K562 (cell line): Measurements from ENCODE around the gene CMIP. TPM values are rescaled to one million over a fixed set of nuclear protein-coding genes. Genes with fewer than 3 reads are reported as not detected.

Experiments used
- ATAC-seq: fragments of 200-7000 bp; cut with Tn5 transposase; 3 replicates; pipeline ENCODE4 v1.9.1; 2020; ENCODE audit warnings: moderate library complexity
- BruUV-seq: library from RNA; stranded (reverse); fragments of 400-500 nt; replicated peaks from 2 replicates; lab custom pipeline; 2021; lab: Mats Ljungman, UMichigan
- CTCF ChIA-PET: fragments of 300-600 bp; formaldehyde crosslinking; extraction: SDS; loops from one replicate; lab custom pipeline; 2021; ENCODE audit warnings: low intra/inter-chr PET ratio; lab: Yijun Ruan, JAX
- POLR2A ChIA-PET: fragments of 300-600, 350-650 bp; sonication (Branson Sonifier 250); formaldehyde crosslinking; extraction: SDS; loops from one replicate; lab custom pipeline; 2021; ENCODE audit warnings: antibody characterized with exemption, inconsistent platforms; lab: Yijun Ruan, JAX
- DNase-seq, 4 experiments: peaks; one replicate each; pipeline versions ENCODE4 v3.0.0 to v3.0.0-alpha.2; 2011 to 2018; ENCODE audit warnings: low spot score in 3 of 4, mixed read lengths in 3 of 4; ENCODE audit errors: extremely low read depth in 1 of 4
- FAIRE-seq: peaks from 2 replicates; lab custom pipeline; 2011; peaks lifted over from hg19 to GRCh38; lab: Jason Lieb, UNC
- H2AFZ ChIP-seq: 2 replicates; pipeline ENCODE4 v1.6.0; 2011; ENCODE audit warnings: low read depth, low read length, control low read depth, inconsistent platforms
- H3K27ac ChIP-seq: fragments of 200-600 bp; 3 replicates; pipeline ENCODE4 v1.8.0; 2011; ENCODE audit warnings: low read depth, mild to moderate bottlenecking, control low read depth, inconsistent platforms, low read length, moderate library complexity, mixed read lengths; ENCODE audit errors: extremely low read depth
- H3K27me3 ChIP-seq, 2 experiments: fragments of 300-600 bp in 1 of 2; 2 replicates in 1 of 2; 3 replicates in 1 of 2; pipeline versions ENCODE4 v1.6.0 to v1.8.0; 2011; ENCODE audit warnings: inconsistent platforms in 2 of 2, low read length in 2 of 2, mild to moderate bottlenecking in 1 of 2, mixed read lengths in 1 of 2, moderate library complexity in 1 of 2; ENCODE audit not compliant: control insufficient read depth in 2 of 2, insufficient read depth in 2 of 2
- H3K36me3 ChIP-seq: fragments of 300-600 bp; 3 replicates; pipeline ENCODE4 v1.8.0; 2011; ENCODE audit warnings: mild to moderate bottlenecking, low read length, inconsistent platforms; ENCODE audit not compliant: control insufficient read depth, insufficient read depth
- H3K4me1 ChIP-seq, 2 experiments: fragments of 200-600 bp in 1 of 2; replicated peaks in 1 of 2; 2 replicates in 1 of 2; 3 replicates in 1 of 2; pipeline versions ENCODE4 v1.5.1 to v1.8.0; 2011; ENCODE audit warnings: inconsistent platforms in 2 of 2, low read length in 2 of 2, mild to moderate bottlenecking in 1 of 2, mixed read lengths in 1 of 2, moderate library complexity in 1 of 2; ENCODE audit not compliant: control insufficient read depth in 2 of 2, insufficient read depth in 2 of 2
- H3K4me2 ChIP-seq: 2 replicates; pipeline ENCODE4 v1.6.1; 2011; ENCODE audit warnings: low read length, control low read depth, inconsistent platforms, mixed read lengths; ENCODE audit not compliant: insufficient read depth
- H3K4me3 ChIP-seq: fragments of 200-600 bp; sonication (generic), shearing (Covaris generic); 2 replicates; pipeline ENCODE4 v1.5.1; 2016; ENCODE audit warnings: control low read depth, inconsistent platforms
- H3K79me2 ChIP-seq: fragments of 200-600 bp; 3 replicates; pipeline ENCODE4 v1.8.0; 2011; ENCODE audit warnings: low read length, inconsistent platforms; ENCODE audit not compliant: control insufficient read depth, insufficient read depth
- H3K9ac ChIP-seq, 2 experiments: 2 replicates each; pipeline versions ENCODE4 v1.6.0 to v1.6.1; 2011; ENCODE audit warnings: low read depth in 2 of 2, low read length in 2 of 2, control low read depth in 1 of 2, inconsistent platforms in 1 of 2, mild to moderate bottlenecking in 1 of 2, mixed read lengths in 1 of 2; ENCODE audit not compliant: insufficient read depth in 1 of 2
- H3K9me1 ChIP-seq: one replicate; pipeline ENCODE4 v1.6.0; 2011; ENCODE audit warnings: inconsistent platforms, mild to moderate bottlenecking, low read length, moderate library complexity; ENCODE audit not compliant: control insufficient read depth, insufficient read depth
- H3K9me3 ChIP-seq: replicated peaks from 2 replicates; pipeline ENCODE4 v1.5.1; 2011; ENCODE audit warnings: low read depth, low read length, inconsistent platforms; ENCODE audit not compliant: control insufficient read depth, insufficient read depth
- H4K20me1 ChIP-seq: replicated peaks from 2 replicates; pipeline ENCODE4 v1.6.1; 2011; ENCODE audit warnings: low read length, inconsistent platforms, mixed read lengths; ENCODE audit not compliant: control insufficient read depth, insufficient read depth
- FOS ChIP-seq: IDR thresholded peaks from 3 replicates; pipeline ENCODE4 v1.6.1; 2011; ENCODE audit not compliant: insufficient read length; ENCODE audit errors: extremely low read depth
- KAT2B ChIP-seq: IDR thresholded peaks from one replicate; pipeline ENCODE4 v1.6.1; 2012; ENCODE audit warnings: low read depth, mild to moderate bottlenecking, control low read depth, inconsistent platforms, low read length, moderate library complexity
- L3MBTL2 ChIP-seq: fragments of 450-650 bp; IDR thresholded peaks from 2 replicates; pipeline ENCODE4 v1.6.1; 2016; ENCODE audit warnings: mild to moderate bottlenecking, moderate library complexity
- NCOA6 ChIP-seq: fragments of 450-650 bp; IDR thresholded peaks from 2 replicates; pipeline ENCODE4 v1.6.1; 2017; ENCODE audit warnings: mild to moderate bottlenecking
- POLR2G ChIP-seq: fragments of 200-400 bp; formaldehyde crosslinking; IDR thresholded peaks from 2 replicates; pipeline ENCODE4 v1.6.1; 2017; ENCODE audit warnings: low read depth, mild to moderate bottlenecking, antibody characterized with exemption, low read length, moderate library complexity
- PTBP1 ChIP-seq: fragments of 200-400 bp; formaldehyde crosslinking; IDR thresholded peaks from 2 replicates; pipeline ENCODE4 v1.6.1; 2017; ENCODE audit warnings: low read depth, low read length
- PURB ChIP-seq: sonication (generic); formaldehyde crosslinking; IDR thresholded peaks from 2 replicates; pipeline ENCODE4 v1.9.0; 2021; ENCODE audit warnings: low read depth, mild to moderate bottlenecking, missing genetic modification reagents
- YBX1 ChIP-seq: fragments of 450-650 bp; IDR thresholded peaks from 2 replicates; pipeline ENCODE4 v1.7.1; 2016; ENCODE audit warnings: mild to moderate bottlenecking
- WGBS: fragments of 100-300 bp; shearing (Covaris generic); methylation state at CpG from one replicate; pipeline ENCODE4 v1.1.6; 2016; ENCODE audit warnings: low coverage, mixed read lengths; ENCODE audit not compliant: insufficient coverage; ENCODE audit errors: missing lambda C conversion rate; 5-methylcytosine and 5-hydroxymethylcytosine counted together
- in situ Hi-C: fragments of 300-500 bp; cut with MboI; formaldehyde crosslinking; loops from 4 replicates; pipeline ENCODE4 v1.15.0; 2018; ENCODE audit warnings: inconsistent platforms, mixed read lengths
- intact Hi-C: fragments of 100-400 bp; cut with micrococcal nuclease; formaldehyde crosslinking; loops from 2 replicates; pipeline ENCODE4 v1.14.2; 2022
- polyA plus RNA-seq, 8 experiments: library from polyadenylated mRNA; depleted of rRNA in 4 of 8; stranded (reverse) in 5 of 8; unstranded in 3 of 8; fragments of >200 nt; fragmentation: Nextera tagmentation in 2 of 8; fragmentation: Illumina TruSeq in 1 of 8; extraction: Ambion mirVana in 2 of 8; extraction: Trizol in 1 of 8; gene quantifications; 2 replicates each; pipeline versions ENCODE4 v1.2.1 to v1.2.3, GENCODE V29; 2011 to 2014; ENCODE audit warnings: inconsistent platforms in 1 of 8, missing spikeins in 1 of 8
- total RNA-seq, 7 experiments: library from RNA; depleted of rRNA in 6 of 7; stranded (reverse); fragments of >200 nt in 6 of 7; fragmentation: Illumina TruSeq in 2 of 7; extraction: Trizol in 2 of 7; gene quantifications; 2 replicates each; pipeline versions ENCODE4 v1.2.1 to v1.2.3, GENCODE V29; 2011 to 2021; ENCODE audit warnings: low replicate concordance in 1 of 7
- TF ChIP-seq, protein P1 (sequence below): fragments of 450-650 bp; formaldehyde crosslinking; IDR thresholded peaks from 2 replicates; pipeline ENCODE4 v1.4.0; 2022; ENCODE audit warnings: mild to moderate bottlenecking, moderate library complexity

Gene CMIP
- total and polyA plus RNA-seq, 9 of the 15 experiments (the other 6 are each of a cell fraction or from before 2014, with no cell fraction given), result 0.94 to 82.5 (median 10.3) TPM

DNA sequence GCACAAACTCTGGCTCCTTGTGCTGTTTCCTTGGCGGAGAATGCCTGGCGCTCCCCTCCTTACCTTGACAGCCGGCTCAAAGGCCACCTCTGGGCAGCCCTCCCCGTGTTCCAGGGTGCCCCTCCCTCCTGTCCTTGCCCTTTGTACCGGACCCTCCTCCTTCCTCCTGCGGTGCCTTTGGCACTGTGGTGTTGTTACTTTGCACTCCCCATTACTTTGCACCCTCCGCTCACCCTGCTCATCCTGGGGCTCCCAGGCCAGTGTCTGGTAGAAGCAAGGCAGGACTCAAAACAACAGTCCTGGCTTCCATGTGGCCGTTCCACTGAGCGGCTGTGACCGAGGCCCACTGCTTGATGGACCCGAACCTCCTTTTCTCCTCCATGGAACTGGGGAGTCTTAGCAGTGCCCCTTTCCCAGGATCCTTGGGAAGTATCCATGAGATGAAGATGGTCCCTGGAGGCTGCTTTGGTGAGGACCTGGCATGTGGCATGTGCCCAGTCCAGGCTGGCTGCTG, 147.8 kb downstream of the CMIP start:
- Histone ChIP-seq H3K9ac (no peak overlapping the region), H2AFZ (no peak overlapping the region), H3K27me3 (no peaks in the 10 kb centered on the region), H3K27ac (no peak overlapping the region), H3K4me3 (no peak overlapping the region), H3K36me3 (no peaks in the 10 kb centered on the region), H3K9me1 (peaks cover 3% of the 10 kb centered on the region), H3K4me2 (no peak overlapping the region), H4K20me1 (peaks cover 17% of the 10 kb centered on the region; the same call in 1 of the 2 replicates), H3K79me2 (peaks cover 17% of the 10 kb centered on the region), H3K9me3 (no peaks in the 10 kb centered on the region), H3K4me1 (peaks cover 0 to 9% of the 10 kb centered on the region in 2 experiments; a peak in 3 of 5 replicates)
- no TSS peak for BruUV-seq
- FAIRE-seq (no peak), ATAC-seq (no peak), DNase-seq (no peak)
- WGBS, result 79% methylated on average over 10 of the region's 11 CpGs
- TF ChIP-seq KAT2B (no peak), NCOA6 (no peak), PURB (no peak), L3MBTL2 (no peak), FOS (no peak), PTBP1 (no peak), YBX1 (no peak)
- in situ Hi-C loops (no loop called here), intact Hi-C loops (no loop called here)
- ChIA-PET POLR2A (no interaction called here), CTCF (no interaction called here)

DNA sequence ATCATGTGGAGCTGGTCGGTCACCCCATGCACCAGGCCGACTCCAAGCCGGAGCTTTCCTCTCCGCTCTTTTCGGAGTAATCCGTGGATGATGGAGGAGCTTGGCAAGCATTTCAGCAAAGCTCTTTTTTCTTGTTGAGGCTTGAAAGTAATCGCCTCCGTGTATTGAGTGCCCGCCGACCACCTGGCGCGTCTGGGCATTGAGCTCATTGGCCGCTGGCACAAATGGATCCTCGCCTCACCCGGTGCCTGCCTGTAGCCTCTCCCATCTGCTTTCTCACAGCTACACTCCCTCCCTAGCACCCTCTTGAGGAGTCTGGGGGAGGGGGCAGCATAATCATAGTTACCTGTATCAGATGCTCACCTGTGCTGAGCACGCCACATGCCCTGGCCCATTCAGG, 148.9 kb downstream of the CMIP start:
- H3K9me1 ChIP-seq, result peaks cover under 1% of the 10 kb centered on the region
- 96% methylated on average over 16 of the region's 16 CpGs for WGBS
- ATAC-seq (no peak), DNase-seq (no peak), FAIRE-seq (no peak)
- in situ Hi-C loops, result no loop called here
- peaks cover 15% of the 10 kb centered on the region; the same call in 2 of the 3 replicates for H3K79me2 ChIP-seq
- POLR2A ChIA-PET, result interaction anchor here (1.0 to 1.5 kb wide), 4 partner anchors 9 to 88 kb away, joined by 3 to 4 read pairs (median 3); no protein-coding TSS in a partner anchor
- no peaks in the 10 kb centered on the region for H3K36me3 ChIP-seq
- no peak overlapping the region for H3K4me3 ChIP-seq
- peaks cover 0 to 9% of the 10 kb centered on the region in 2 experiments; a peak in 1 of 5 replicates for H3K4me1 ChIP-seq
- no peaks in the 10 kb centered on the region for H3K9me3 ChIP-seq
- H3K27me3 ChIP-seq, result no peaks in the 10 kb centered on the region
- peaks cover 12% of the 10 kb centered on the region; the same call in 1 of the 2 replicates for H4K20me1 ChIP-seq
- intact Hi-C loops, result no loop called here
- H3K27ac ChIP-seq, result no peak overlapping the region
- TF ChIP-seq POLR2G, result 0 out of 2 replicates have a peak, but pooled peaks have one; percentile 29
- TF ChIP-seq, protein P1, sequence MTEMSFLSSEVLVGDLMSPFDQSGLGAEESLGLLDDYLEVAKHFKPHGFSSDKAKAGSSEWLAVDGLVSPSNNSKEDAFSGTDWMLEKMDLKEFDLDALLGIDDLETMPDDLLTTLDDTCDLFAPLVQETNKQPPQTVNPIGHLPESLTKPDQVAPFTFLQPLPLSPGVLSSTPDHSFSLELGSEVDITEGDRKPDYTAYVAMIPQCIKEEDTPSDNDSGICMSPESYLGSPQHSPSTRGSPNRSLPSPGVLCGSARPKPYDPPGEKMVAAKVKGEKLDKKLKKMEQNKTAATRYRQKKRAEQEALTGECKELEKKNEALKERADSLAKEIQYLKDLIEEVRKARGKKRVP (CRISPR knock-in tag), result no peak
- no peak overlapping the region for H2AFZ ChIP-seq
- BruUV-seq, result no TSS peak
- 0 out of 4 replicates have a peak overlapping the region, but pooled peaks of 1 of the 2 experiments have one; percentile 46 for H3K9ac ChIP-seq
- CTCF ChIA-PET, result no interaction called here
- no peak overlapping the region for H3K4me2 ChIP-seq
